IMR-90 (cell line): ENCODE data around the gene TMEM130.

Experiments used
- BHLHE40 ChIP-seq: fragments of 150-350 bp; IDR thresholded peaks from 2 replicates; pipeline ENCODE4 v1.6.1; 2016; ENCODE audit warnings: mild to moderate bottlenecking, low read depth, low read length
- CEBPB ChIP-seq: IDR thresholded peaks from 2 replicates; pipeline ENCODE4 v1.6.1; 2012; ENCODE audit warnings: low read depth, low read length, improper control_type of control experiment
- ELK1 ChIP-seq: fragments of 150-350 bp; IDR thresholded peaks from 2 replicates; pipeline ENCODE4 v1.6.1; 2016; ENCODE audit warnings: low read depth, mild to moderate bottlenecking, low read length, moderate library complexity, borderline replicate concordance
- FOS ChIP-seq: fragments of 150-350 bp; IDR thresholded peaks from 2 replicates; pipeline ENCODE4 v1.6.1; 2016; ENCODE audit warnings: low read depth, low read length
- MAFK ChIP-seq: IDR thresholded peaks from 2 replicates; pipeline ENCODE4 v1.6.1; 2012; ENCODE audit warnings: low read depth, low read length, improper control_type of control experiment
- MAZ ChIP-seq: IDR thresholded peaks from 2 replicates; pipeline ENCODE4 v1.6.1; 2012; ENCODE audit warnings: low read depth, mild to moderate bottlenecking, low read length, improper control_type of control experiment, moderate library complexity, borderline replicate concordance
- MXI1 ChIP-seq: IDR thresholded peaks from 2 replicates; pipeline ENCODE4 v1.6.1; 2012; ENCODE audit warnings: low read depth, mild to moderate bottlenecking, low read length, moderate library complexity, borderline replicate concordance
- POLR2A ChIP-seq: IDR thresholded peaks from 2 replicates; pipeline ENCODE4 v1.6.1; 2012; ENCODE audit warnings: mild to moderate bottlenecking, low read depth, low read length
- RAD21 ChIP-seq: IDR thresholded peaks from 2 replicates; pipeline ENCODE4 v1.6.1; 2012; ENCODE audit warnings: low read length, improper control_type of control experiment
- RCOR1 ChIP-seq: IDR thresholded peaks from 2 replicates; pipeline ENCODE4 v1.6.1; 2012; ENCODE audit warnings: mild to moderate bottlenecking, low read length, improper control_type of control experiment; ENCODE audit not compliant: insufficient replicate concordance
- RFX5 ChIP-seq: IDR thresholded peaks from 2 replicates; pipeline ENCODE4 v1.8.0; 2012; ENCODE audit warnings: low read depth, mild to moderate bottlenecking, low read length, moderate library complexity
- SMC3 ChIP-seq: fragments of 150-350 bp; IDR thresholded peaks from 2 replicates; pipeline ENCODE4 v1.6.1; 2016; ENCODE audit warnings: low read depth, mild to moderate bottlenecking, antibody characterized with exemption, low read length, moderate library complexity
- TF ChIP-seq, protein P1 (sequence below): conservative IDR thresholded peaks from 2 replicates; pipeline ENCODE4 v1.5.1; 2012; ENCODE audit warnings: mild to moderate bottlenecking, low read depth, low read length, improper control_type of control experiment
- TF ChIP-seq, protein P2 (sequence below): fragments of 150-350 bp; IDR thresholded peaks from 2 replicates; pipeline ENCODE4 v1.6.1; 2017; ENCODE audit warnings: mild to moderate bottlenecking, antibody characterized with exemption, low read length, low read depth

DNA sequence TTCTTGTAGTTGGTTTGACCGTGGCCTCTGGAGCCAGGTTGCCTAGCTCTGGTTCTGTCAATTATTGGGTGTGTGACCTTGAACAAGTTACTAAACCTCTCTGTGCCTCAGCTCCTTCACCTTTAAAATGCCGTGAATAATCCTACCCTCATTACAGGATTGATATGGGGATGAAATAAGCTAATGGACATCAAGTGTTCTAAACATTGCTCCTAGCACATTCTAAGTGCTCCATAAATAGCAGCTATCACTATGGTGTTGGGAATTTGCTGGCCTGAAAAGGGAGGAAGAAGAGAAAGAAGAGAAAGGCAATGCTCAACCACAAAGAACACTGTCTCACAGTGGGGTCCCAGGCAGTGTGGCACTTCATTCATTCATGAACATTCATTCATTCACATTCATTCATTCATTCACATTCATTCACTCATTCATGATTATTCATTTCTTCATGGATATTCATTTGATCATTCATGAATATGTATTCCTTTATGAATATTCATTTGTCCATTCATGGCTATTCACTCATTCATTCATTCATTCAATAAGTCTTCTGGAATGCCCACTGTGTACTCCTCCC lies 38.8 kb downstream of the TMEM130 start:
- TF ChIP-seq, protein P1, sequence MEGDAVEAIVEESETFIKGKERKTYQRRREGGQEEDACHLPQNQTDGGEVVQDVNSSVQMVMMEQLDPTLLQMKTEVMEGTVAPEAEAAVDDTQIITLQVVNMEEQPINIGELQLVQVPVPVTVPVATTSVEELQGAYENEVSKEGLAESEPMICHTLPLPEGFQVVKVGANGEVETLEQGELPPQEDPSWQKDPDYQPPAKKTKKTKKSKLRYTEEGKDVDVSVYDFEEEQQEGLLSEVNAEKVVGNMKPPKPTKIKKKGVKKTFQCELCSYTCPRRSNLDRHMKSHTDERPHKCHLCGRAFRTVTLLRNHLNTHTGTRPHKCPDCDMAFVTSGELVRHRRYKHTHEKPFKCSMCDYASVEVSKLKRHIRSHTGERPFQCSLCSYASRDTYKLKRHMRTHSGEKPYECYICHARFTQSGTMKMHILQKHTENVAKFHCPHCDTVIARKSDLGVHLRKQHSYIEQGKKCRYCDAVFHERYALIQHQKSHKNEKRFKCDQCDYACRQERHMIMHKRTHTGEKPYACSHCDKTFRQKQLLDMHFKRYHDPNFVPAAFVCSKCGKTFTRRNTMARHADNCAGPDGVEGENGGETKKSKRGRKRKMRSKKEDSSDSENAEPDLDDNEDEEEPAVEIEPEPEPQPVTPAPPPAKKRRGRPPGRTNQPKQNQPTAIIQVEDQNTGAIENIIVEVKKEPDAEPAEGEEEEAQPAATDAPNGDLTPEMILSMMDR = no peak
- TF ChIP-seq RAD21 (no peak), MAZ (no peak), POLR2A (no peak), ELK1 (no peak), SMC3 (no peak), MAFK (no peak), CEBPB (no peak), RFX5 (no peak), FOS (no peak), BHLHE40 (no peak), RCOR1 (no peak), MXI1 (no peak)
- TF ChIP-seq, protein P2, sequence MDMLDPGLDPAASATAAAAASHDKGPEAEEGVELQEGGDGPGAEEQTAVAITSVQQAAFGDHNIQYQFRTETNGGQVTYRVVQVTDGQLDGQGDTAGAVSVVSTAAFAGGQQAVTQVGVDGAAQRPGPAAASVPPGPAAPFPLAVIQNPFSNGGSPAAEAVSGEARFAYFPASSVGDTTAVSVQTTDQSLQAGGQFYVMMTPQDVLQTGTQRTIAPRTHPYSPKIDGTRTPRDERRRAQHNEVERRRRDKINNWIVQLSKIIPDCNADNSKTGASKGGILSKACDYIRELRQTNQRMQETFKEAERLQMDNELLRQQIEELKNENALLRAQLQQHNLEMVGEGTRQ = no peak
